ENCODE measurements around the gene KANSL1. TPM values are rescaled to one million over a fixed set of nuclear protein-coding genes. Genes with fewer than 3 reads are reported as not detected.

The KANSL1 gene
- total and polyA plus RNA-seq, 10 of the 15 experiments (the other 5 are each of a cell fraction or from before 2014, with no cell fraction given): 4.7 to 60.6 (median 28.0) TPM

DNA sequence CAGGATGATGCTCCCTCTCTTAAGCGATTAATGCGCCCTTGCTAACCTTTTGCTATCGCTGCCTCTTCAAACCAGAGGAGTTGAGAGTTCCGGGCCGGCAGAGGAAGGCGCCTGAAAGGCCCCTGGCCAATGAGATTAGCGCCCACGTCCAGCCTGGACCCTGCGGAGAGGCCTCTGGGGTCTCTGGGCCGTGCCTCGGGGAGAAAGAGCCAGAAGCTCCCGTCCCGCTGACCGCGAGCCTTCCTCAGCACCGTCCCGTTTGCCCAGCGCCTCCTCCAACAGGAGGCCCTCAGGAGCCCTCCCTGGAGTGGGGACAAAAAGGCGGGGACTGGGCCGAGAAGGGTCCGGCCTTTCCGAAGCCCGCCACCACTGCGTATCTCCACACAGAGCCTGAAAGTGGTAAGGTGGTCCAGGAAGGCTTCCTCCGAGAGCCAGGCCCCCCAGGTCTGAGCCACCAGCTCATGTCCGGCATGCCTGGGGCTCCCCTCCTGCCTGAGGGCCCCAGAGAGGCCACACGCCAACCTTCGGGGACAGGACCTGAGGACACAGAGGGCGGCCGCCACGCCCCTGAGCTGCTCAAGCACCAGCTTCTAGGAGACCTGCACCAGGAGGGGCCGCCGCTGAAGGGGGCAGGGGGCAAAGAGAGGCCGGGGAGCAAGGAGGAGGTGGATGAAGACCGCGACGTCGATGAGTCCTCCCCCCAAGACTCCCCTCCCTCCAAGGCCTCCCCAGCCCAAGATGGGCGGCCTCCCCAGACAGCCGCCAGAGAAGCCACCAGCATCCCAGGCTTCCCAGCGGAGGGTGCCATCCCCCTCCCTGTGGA, 210.2 kb downstream of the KANSL1 start (continued):
- TF ChIP-seq CREB1 (IDR thresholded peaks at IDR 0.05; ENCODE audit: low read depth): no peak
- no peak for TF ChIP-seq SREBF1 (IDR thresholded peaks at IDR 0.05; ENCODE audit: low read length)
- TF ChIP-seq ESRRA (IDR thresholded peaks at IDR 0.05; ENCODE audit: low read length): no peak
- TF ChIP-seq JUNB (IDR thresholded peaks at IDR 0.05): no peak
- no peak for TF ChIP-seq NFIC (IDR thresholded peaks at IDR 0.05; ENCODE audit: low read depth, low read length)
- no peak for TF ChIP-seq PML (IDR thresholded peaks at IDR 0.05; ENCODE audit: low read length)

DNA sequence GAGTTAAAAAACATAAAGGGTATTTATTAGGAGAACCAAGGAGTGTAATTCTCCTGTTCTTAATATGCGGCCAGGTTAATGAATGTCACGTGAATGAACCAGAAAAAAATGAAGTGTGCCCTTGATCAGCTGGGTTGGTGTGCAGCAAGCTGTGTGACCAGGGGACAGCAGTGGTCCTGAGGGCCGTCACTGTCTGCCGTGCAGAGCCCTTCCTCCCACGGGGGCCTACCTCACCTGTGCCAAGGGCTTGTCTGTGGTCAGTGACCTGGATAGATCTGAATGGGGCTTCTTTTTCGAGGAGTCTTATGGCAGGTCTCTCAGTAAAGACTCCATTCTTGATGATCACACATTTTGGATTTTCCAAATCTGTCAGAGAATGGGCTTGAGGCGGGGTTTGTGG, 211.9 kb downstream of the KANSL1 start:
- H3K9ac ChIP-seq (ENCODE audit: control insufficient read depth, insufficient read depth, low read length): no peak overlapping the region
- H3K27me3 ChIP-seq (replicated peaks in 1 of 2; ENCODE audit: control insufficient read depth in 2 of 2, insufficient read depth in 2 of 2, low read length in 1 of 2): no peaks in the 10 kb centered on the region; a peak in 2 of 4 replicates
- SMC1A ChIA-PET (ENCODE audit: uncharacterized antibody, unreplicated experiment): no interaction called here
- TF ChIP-seq, protein P1, sequence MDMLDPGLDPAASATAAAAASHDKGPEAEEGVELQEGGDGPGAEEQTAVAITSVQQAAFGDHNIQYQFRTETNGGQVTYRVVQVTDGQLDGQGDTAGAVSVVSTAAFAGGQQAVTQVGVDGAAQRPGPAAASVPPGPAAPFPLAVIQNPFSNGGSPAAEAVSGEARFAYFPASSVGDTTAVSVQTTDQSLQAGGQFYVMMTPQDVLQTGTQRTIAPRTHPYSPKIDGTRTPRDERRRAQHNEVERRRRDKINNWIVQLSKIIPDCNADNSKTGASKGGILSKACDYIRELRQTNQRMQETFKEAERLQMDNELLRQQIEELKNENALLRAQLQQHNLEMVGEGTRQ (IDR thresholded peaks at IDR 0.05; ENCODE audit: borderline replicate concordance, low read depth, low read length): no peak
- TF ChIP-seq RAD51 (IDR thresholded peaks at IDR 0.05): no peak
- no peak for TF ChIP-seq ZBED1 (IDR thresholded peaks at IDR 0.05; ENCODE audit: borderline replicate concordance)
- TF ChIP-seq, protein P2, sequence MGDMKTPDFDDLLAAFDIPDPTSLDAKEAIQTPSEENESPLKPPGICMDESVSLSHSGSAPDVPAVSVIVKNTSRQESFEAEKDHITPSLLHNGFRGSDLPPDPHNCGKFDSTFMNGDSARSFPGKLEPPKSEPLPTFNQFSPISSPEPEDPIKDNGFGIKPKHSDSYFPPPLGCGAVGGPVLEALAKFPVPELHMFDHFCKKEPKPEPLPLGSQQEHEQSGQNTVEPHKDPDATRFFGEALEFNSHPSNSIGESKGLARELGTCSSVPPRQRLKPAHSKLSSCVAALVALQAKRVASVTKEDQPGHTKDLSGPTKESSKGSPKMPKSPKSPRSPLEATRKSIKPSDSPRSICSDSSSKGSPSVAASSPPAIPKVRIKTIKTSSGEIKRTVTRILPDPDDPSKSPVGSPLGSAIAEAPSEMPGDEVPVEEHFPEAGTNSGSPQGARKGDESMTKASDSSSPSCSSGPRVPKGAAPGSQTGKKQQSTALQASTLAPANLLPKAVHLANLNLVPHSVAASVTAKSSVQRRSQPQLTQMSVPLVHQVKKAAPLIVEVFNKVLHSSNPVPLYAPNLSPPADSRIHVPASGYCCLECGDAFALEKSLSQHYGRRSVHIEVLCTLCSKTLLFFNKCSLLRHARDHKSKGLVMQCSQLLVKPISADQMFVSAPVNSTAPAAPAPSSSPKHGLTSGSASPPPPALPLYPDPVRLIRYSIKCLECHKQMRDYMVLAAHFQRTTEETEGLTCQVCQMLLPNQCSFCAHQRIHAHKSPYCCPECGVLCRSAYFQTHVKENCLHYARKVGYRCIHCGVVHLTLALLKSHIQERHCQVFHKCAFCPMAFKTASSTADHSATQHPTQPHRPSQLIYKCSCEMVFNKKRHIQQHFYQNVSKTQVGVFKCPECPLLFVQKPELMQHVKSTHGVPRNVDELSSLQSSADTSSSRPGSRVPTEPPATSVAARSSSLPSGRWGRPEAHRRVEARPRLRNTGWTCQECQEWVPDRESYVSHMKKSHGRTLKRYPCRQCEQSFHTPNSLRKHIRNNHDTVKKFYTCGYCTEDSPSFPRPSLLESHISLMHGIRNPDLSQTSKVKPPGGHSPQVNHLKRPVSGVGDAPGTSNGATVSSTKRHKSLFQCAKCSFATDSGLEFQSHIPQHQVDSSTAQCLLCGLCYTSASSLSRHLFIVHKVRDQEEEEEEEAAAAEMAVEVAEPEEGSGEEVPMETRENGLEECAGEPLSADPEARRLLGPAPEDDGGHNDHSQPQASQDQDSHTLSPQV (IDR thresholded peaks at IDR 0.05): no peak
- no peak for TF ChIP-seq BACH1 (IDR thresholded peaks at IDR 0.05; ENCODE audit: borderline replicate concordance)
- TF ChIP-seq, protein P3, sequence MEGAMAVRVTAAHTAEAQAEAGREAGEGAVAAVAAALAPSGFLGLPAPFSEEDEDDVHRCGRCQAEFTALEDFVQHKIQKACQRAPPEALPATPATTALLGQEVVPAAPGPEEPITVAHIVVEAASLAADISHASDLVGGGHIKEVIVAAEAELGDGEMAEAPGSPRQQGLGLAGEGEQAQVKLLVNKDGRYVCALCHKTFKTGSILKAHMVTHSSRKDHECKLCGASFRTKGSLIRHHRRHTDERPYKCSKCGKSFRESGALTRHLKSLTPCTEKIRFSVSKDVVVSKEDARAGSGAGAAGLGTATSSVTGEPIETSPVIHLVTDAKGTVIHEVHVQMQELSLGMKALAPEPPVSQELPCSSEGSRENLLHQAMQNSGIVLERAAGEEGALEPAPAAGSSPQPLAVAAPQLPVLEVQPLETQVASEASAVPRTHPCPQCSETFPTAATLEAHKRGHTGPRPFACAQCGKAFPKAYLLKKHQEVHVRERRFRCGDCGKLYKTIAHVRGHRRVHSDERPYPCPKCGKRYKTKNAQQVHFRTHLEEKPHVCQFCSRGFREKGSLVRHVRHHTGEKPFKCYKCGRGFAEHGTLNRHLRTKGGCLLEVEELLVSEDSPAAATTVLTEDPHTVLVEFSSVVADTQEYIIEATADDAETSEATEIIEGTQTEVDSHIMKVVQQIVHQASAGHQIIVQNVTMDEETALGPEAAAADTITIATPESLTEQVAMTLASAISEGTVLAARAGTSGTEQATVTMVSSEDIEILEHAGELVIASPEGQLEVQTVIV (IDR thresholded peaks at IDR 0.05; ENCODE audit: borderline replicate concordance, partially characterized antibody): no peak
- FAIRE-seq (no peak), ATAC-seq (no peak), DNase-seq (ENCODE audit: low read depth, low spot score) (no peak)
- CTCF ChIA-PET: no interaction called here
- no peaks in the 10 kb centered on the region for H3K4me1 ChIP-seq (ENCODE audit: control insufficient read depth, insufficient read depth, low read length)
- 32% methylated on average over 7 of the region's 7 CpGs for WGBS (ENCODE audit: insufficient coverage, insufficient replicate concordance, low lambda C conversion rate, missing lambda C conversion rate)
- no peaks in the 10 kb centered on the region for H3K79me2 ChIP-seq (ENCODE audit: control insufficient read depth, insufficient read depth, low read length)
- in situ Hi-C loops (cut with MboI): no loop called here
- POLR2A ChIA-PET: no interaction called here
- no peaks in the 10 kb centered on the region for H3K9me3 ChIP-seq (replicated peaks; ENCODE audit: control insufficient read depth, insufficient read depth, low read length)
- H2AFZ ChIP-seq (ENCODE audit: control insufficient read depth, low read depth, low read length): no peak overlapping the region
- H3K36me3 ChIP-seq (ENCODE audit: control insufficient read depth in 2 of 2, insufficient read depth in 2 of 2, low read length in 1 of 2): no peaks in the 10 kb centered on the region
- no peak overlapping the region for H3K4me2 ChIP-seq (ENCODE audit: control insufficient read depth, insufficient read depth)
- no peaks in the 10 kb centered on the region for H4K20me1 ChIP-seq (ENCODE audit: control insufficient read depth, insufficient read depth)
- intact Hi-C loops (cut with micrococcal nuclease; ENCODE audit: unreplicated experiment): no loop called here
- H3K4me3 ChIP-seq: no peak overlapping the region
- H3K27ac ChIP-seq (ENCODE audit: control insufficient read depth, insufficient read depth): no peak overlapping the region
- BruUV-seq (replicated peaks): no TSS peak
- RAD21 ChIA-PET (ENCODE audit: unreplicated experiment): no interaction called here
